Lower leg skin (tissue), 3 donors: ENCODE data around the gene DCP1B.

ENCODE experiments used
- POLR2A ChIP-seq, 2 donors: fragments of 450-650 bp; IDR thresholded peaks; one replicate each; pipeline ENCODE4 v1.6.1; 2016 to 2017; ENCODE audit warnings: antibody characterized with exemption in 2 of 2, mild to moderate bottlenecking in 1 of 2, moderate library complexity in 1 of 2
- TF ChIP-seq, protein P1 (sequence below), 3 donors: fragments of 450-650 bp; IDR thresholded peaks; one replicate each; pipeline ENCODE4 v1.5.1; 2016; ENCODE audit warnings: antibody characterized with exemption in 3 of 3, mild to moderate bottlenecking in 3 of 3, moderate library complexity in 2 of 3

DNA sequence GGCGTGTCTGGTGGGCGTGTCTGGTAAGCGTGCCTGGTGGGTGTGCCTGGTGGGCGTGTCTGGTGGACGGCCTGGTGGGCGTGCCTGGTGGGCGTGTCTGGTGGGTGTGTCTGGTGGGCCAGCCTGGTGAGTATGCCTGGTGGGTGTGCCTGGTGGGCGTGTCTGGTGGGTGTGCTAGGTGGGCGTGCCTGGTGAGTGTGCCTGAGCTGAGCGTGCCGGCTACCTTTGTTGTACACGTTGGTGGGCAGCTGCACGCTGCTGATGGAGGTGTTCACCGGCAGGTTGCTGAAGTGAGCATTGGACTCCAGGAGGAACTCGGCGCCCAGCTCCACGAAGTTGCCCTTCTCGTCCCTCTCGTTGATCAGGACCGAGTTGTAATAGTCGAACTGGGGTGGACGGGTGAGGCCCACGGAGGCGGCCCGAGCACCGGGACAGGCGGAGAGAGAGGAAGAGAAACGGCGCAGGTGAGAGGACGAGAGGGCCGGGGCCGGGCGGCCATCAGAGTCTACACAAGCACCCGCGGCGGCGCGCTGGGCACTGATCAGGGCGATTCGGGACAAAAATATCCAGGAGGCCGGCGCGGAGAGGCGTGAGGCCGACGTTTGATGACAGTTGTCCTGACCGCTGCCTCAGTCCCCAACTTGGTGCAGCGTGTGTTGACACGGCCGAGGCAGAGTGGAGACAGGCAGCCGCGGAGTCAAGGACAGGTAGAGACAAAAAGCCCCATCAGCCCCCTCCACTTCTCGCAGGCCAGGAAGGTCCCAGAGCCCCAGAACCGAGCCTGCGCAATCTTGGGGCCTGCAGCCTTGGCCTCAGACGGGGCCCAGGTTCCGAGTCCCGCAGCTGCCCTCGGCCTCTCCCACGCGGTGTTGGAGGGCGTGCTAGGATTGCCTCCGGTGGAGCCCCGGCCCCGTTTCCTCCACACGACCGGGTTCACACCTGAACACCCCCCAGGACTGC lies 96.3 kb downstream of the DCP1B start:
- no peak for TF ChIP-seq POLR2A (IDR thresholded peaks at IDR 0.05)
- TF ChIP-seq, protein P1, sequence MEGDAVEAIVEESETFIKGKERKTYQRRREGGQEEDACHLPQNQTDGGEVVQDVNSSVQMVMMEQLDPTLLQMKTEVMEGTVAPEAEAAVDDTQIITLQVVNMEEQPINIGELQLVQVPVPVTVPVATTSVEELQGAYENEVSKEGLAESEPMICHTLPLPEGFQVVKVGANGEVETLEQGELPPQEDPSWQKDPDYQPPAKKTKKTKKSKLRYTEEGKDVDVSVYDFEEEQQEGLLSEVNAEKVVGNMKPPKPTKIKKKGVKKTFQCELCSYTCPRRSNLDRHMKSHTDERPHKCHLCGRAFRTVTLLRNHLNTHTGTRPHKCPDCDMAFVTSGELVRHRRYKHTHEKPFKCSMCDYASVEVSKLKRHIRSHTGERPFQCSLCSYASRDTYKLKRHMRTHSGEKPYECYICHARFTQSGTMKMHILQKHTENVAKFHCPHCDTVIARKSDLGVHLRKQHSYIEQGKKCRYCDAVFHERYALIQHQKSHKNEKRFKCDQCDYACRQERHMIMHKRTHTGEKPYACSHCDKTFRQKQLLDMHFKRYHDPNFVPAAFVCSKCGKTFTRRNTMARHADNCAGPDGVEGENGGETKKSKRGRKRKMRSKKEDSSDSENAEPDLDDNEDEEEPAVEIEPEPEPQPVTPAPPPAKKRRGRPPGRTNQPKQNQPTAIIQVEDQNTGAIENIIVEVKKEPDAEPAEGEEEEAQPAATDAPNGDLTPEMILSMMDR (IDR thresholded peaks at IDR 0.05): no peak
